GM12873 (cell line): Measurements from ENCODE around the gene ACSS1.

Experiments
- TF ChIP-seq, protein P1 (sequence below): IDR thresholded peaks from 2 replicates; pipeline ENCODE4 v1.5.1; 2012; ENCODE audit warnings: low read depth, mild to moderate bottlenecking, moderate library complexity, low read length, control low read depth; ENCODE audit not compliant: insufficient read depth; ENCODE audit errors: missing control alignments

Gene ACSS1

DNA sequence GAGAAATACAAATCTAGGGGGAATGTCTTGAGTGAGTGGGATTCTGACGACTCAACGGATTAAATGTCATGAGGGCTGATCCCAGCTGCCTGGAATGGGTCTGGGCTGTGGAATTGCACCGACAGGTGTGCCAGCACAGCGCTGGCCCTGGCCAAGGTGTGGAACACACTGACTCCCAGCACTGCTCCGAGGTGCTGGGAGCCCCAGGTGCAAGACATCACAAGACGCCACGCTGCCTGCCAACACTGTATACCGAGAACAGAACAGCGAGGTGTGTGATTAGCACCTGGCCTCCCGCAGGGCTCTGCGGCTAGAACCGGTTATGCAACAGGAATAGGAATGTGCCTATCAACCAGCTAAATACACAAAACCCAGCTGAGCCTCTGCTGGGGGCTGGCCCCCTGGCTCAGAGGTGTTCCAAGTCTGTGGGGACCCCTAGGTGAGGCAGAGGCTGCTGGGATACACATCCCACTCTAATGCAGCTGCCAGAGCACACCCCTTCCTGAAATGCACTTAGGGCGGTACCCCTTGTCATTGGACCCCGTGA, 40.6 kb downstream of the ACSS1 start:
- TF ChIP-seq, protein P1, sequence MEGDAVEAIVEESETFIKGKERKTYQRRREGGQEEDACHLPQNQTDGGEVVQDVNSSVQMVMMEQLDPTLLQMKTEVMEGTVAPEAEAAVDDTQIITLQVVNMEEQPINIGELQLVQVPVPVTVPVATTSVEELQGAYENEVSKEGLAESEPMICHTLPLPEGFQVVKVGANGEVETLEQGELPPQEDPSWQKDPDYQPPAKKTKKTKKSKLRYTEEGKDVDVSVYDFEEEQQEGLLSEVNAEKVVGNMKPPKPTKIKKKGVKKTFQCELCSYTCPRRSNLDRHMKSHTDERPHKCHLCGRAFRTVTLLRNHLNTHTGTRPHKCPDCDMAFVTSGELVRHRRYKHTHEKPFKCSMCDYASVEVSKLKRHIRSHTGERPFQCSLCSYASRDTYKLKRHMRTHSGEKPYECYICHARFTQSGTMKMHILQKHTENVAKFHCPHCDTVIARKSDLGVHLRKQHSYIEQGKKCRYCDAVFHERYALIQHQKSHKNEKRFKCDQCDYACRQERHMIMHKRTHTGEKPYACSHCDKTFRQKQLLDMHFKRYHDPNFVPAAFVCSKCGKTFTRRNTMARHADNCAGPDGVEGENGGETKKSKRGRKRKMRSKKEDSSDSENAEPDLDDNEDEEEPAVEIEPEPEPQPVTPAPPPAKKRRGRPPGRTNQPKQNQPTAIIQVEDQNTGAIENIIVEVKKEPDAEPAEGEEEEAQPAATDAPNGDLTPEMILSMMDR, result no peak

DNA sequence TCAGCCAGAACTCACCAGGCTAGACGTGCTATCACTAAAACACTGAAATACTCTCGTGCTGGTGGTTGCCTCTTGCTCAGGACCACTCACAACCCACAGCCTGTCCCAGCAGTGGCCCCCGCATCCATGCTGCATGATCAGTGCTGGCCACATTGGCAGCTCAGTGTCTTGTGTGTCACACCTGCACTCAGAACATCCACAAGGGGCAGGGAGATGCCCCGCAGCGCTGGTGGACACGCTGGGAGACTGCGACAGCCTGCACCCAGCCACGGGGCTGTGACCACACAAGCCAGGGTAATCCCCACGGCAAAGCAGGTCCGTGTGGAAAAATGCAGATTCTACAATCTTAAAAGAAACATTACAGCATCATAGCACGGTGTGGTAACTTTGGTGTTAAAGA, 41.5 kb downstream of the ACSS1 start:
- TF ChIP-seq, protein P1, result no peak

DNA sequence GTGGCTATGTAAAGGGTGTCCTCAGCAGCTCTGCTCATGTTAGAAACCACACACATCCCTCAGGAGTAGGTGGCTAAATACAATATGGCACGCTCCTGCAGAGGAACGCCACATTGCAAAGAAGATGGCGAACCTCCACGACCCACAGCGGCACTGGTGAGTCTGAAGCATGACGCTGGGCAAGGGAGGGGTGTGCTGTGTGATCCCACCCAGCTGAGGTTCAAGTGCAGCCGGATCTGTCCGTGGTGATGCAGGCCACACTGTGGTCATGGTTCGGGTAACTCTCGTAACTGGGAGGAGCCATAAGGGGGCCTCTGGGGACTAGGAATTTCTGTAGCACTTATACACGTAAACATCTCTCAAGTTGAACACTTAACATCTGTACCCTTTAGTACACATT, 42.0 kb downstream of the ACSS1 start:
- TF ChIP-seq, protein P1, result no peak

DNA sequence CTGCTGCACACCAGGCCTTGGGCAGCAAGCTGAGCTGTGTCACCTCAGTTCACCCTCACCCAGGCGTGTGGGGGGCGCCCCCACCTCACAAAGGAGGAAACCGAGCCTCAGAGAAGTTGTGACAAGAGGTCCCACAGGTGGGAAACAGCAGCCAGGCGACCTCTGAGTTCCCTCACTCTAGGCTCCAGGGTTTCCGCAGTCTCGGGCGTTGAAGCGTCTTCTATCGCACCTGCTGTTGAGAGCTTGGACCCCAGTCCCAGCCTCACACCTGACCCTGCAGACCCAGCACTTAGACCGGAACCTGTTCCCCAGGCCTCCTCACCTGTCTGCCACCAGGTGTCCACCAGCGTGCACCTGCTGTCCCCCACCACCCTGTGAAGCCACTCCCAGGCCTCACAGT, 43.1 kb downstream of the ACSS1 start:
- TF ChIP-seq, protein P1, result no peak

DNA sequence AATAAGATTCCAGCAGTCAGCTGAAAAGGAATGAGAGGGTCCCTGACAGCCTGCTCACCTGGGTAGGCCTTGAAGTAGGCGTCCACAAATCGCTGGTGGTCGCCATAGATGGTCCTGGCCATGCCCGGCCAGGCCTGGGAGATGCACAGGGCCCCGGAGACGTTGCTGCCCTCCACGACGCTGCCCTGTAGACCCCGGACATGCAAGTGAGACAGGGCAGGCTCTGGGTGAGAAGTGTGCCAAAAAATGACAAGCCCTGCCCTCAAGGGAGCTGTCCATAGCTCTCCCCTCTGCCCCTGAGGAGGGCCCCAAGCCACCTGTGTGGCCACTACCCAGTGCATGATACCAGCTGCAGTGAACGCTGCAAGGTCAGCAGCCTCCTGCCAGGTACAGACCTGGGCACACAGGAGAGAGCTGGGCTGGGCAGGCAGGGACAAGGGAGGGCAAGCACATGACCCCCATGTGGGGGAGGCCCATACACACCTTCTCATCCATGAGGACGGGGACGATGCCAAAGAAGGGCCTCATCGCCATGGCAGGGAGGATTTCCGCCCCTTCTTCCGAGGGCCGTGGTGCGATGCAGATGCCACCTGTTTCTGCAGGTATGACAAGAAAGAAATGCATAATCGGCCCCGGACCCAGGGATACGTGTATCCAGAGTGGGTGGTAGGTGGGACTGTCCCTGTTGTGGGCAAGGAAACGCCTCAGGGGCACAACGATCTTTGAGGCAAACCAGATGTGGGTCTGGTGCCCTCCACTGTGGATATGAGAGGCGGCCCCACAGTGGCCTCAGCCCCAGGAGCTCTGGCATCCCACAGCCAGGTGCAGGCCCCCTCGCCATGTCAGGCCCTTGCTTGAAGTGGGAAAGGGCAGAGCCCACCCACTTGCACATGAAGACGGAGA, 44.2 kb downstream of the ACSS1 start:
- TF ChIP-seq, protein P1, result no peak

GRCh38 chr20:25012616-25013189, 45.2 kb downstream of the ACSS1 start:
- TF ChIP-seq, protein P1, result no peak

GRCh38 chr20:25011831-25012241, 46.1 kb downstream of the ACSS1 start:
- TF ChIP-seq, protein P1, result no peak
